ENCODE data around the gene NEK9.

DNA sequence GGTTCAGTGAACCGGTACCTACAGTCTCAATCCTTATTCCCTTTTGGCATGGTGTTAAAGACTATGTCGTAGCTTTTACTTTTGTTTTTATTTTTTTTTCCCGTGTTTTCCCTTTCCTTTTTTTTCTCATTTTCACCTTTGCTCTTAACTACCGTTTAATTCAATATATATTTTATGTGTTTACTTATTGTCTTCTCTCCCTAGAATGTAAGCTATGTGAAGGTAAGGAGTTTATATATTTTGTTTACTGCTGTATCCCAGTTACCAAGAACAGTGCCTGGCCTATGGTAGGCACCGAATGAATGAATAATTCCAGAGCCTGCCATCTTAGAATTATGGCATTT is 75.3 kb downstream of the NEK9 start:
- TF ChIP-seq CTCF (IDR thresholded peaks at IDR 0.05) (no peak), EP300 (IDR thresholded peaks at IDR 0.05) (no peak), POLR2A (IDR thresholded peaks at IDR 0.05) (no peak)
